ENCODE data around the gene VPS72.
A peak's percentile ranks its signal among the peaks of the same experiment; 100 is the strongest.

Gene VPS72

GRCh38 chr1:151158326-151158725 is 31.7 kb downstream of the VPS72 start:
- Histone ChIP-seq H3K4me3 (replicated peaks; ENCODE audit: insufficient read depth, low read length) (peak overlapping the region; percentile 13), H3K27me3 (ENCODE audit: insufficient read depth, poor library complexity, severe bottlenecking) (no peaks in the 10 kb centered on the region), H3K27ac (replicated peaks) (peak overlapping the region; percentile 84)
- peak in 1 of 2 experiments; percentile 35 for DNase-seq (ENCODE audit: low read depth in 1 of 2, low spot score in 1 of 2)
- TF ChIP-seq CTCF (IDR thresholded peaks at IDR 0.05; ENCODE audit: insufficient read depth, low read length) (no peak), REST (IDR thresholded peaks at IDR 0.05; ENCODE audit: insufficient replicate concordance, low read depth) (no peak), SPI1 (IDR thresholded peaks at IDR 0.05; ENCODE audit: borderline replicate concordance, low read depth) (no peak; the same call in 1 of the 2 replicates), GABPA (IDR thresholded peaks at IDR 0.05; ENCODE audit: low read depth) (no peak), POLR2AphosphoS5 (IDR thresholded peaks at IDR 0.05; ENCODE audit: low read depth) (no peak)

GRCh38 chr1:151157067-151157531 is 32.9 kb downstream of the VPS72 start:
- H3K4me3 ChIP-seq (replicated peaks; ENCODE audit: insufficient read depth, low read length), result peak overlapping the region; percentile 49
- DNase-seq (ENCODE audit: low read depth in 1 of 2, low spot score in 1 of 2), result peak; percentile 90 to 94
- TF ChIP-seq POLR2AphosphoS5 (IDR thresholded peaks at IDR 0.05; ENCODE audit: low read depth) (peak; percentile 91), GABPA (IDR thresholded peaks at IDR 0.05; ENCODE audit: low read depth) (peak; percentile 62), CTCF (IDR thresholded peaks at IDR 0.05; ENCODE audit: insufficient read depth, low read length) (no peak), SPI1 (IDR thresholded peaks at IDR 0.05; ENCODE audit: borderline replicate concordance, low read depth) (no peak), REST (IDR thresholded peaks at IDR 0.05; ENCODE audit: insufficient replicate concordance, low read depth) (no peak)
- H3K27ac ChIP-seq (replicated peaks), result peak overlapping the region; percentile 84
- H3K27me3 ChIP-seq (ENCODE audit: insufficient read depth, poor library complexity, severe bottlenecking), result no peaks in the 10 kb centered on the region

- Histone ChIP-seq H3K27me3 (ENCODE audit: insufficient read depth, poor library complexity, severe bottlenecking) (no peaks in the 10 kb centered on the region), H3K27ac (replicated peaks) (peak within 1 kb of the TSS; percentile 84), H3K4me3 (replicated peaks; ENCODE audit: insufficient read depth, low read length) (peak within 1 kb of the TSS; percentile 49)
- peak; percentile 77 to 92 for DNase-seq (ENCODE audit: low read depth in 1 of 2, low spot score in 1 of 2)
- TF ChIP-seq GABPA (IDR thresholded peaks at IDR 0.05; ENCODE audit: low read depth) (no peak), CTCF (IDR thresholded peaks at IDR 0.05; ENCODE audit: insufficient read depth, low read length) (no peak), REST (IDR thresholded peaks at IDR 0.05; ENCODE audit: insufficient replicate concordance, low read depth) (no peak), SPI1 (IDR thresholded peaks at IDR 0.05; ENCODE audit: borderline replicate concordance, low read depth) (no peak), POLR2AphosphoS5 (IDR thresholded peaks at IDR 0.05; ENCODE audit: low read depth) (no peak)
These were observed 33.5 kb downstream of the VPS72 start, which contains the start of gene TNFAIP8L2 for GRCh38 chr1:151156515-151156819. Gene TNFAIP8L2 (plus strand): TSS chr1:151156649. CDS start chr1:151158698, 2,049 bp downstream.

All from HL-60 (cell line).